ENCODE data around the gene PCDH19.

The PCDH19 gene

DNA sequence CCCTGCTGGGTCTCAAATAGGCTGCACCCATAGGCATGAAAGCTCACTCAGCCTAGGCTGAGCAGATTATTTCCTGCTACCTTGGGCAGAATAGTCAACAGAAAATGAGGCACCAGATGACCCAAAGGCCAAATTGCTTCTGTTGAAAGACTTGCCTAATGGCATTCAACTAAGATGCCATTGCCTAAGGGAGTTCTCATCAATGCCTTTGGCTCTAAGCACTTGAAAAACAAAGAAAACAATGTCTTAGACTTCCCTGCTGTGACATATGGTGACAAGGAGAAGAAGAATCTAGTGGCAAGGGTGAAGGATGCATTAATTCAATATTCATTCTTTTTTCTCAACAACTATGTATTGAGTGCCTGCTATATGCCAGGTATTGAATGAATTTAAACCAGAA, 25.7 kb upstream of the PCDH19 start:
- DNase-seq (ENCODE audit: low read depth in 2 of 2), result no peak
- no peak overlapping the region for H3K4me3 ChIP-seq (replicated peaks in 1 of 2; ENCODE audit: low read depth in 2 of 2, low read length in 2 of 2)
- TF ChIP-seq, protein P1, sequence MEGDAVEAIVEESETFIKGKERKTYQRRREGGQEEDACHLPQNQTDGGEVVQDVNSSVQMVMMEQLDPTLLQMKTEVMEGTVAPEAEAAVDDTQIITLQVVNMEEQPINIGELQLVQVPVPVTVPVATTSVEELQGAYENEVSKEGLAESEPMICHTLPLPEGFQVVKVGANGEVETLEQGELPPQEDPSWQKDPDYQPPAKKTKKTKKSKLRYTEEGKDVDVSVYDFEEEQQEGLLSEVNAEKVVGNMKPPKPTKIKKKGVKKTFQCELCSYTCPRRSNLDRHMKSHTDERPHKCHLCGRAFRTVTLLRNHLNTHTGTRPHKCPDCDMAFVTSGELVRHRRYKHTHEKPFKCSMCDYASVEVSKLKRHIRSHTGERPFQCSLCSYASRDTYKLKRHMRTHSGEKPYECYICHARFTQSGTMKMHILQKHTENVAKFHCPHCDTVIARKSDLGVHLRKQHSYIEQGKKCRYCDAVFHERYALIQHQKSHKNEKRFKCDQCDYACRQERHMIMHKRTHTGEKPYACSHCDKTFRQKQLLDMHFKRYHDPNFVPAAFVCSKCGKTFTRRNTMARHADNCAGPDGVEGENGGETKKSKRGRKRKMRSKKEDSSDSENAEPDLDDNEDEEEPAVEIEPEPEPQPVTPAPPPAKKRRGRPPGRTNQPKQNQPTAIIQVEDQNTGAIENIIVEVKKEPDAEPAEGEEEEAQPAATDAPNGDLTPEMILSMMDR (IDR thresholded peaks at IDR 0.05; ENCODE audit: low read depth, low read length), result no peak

DNA sequence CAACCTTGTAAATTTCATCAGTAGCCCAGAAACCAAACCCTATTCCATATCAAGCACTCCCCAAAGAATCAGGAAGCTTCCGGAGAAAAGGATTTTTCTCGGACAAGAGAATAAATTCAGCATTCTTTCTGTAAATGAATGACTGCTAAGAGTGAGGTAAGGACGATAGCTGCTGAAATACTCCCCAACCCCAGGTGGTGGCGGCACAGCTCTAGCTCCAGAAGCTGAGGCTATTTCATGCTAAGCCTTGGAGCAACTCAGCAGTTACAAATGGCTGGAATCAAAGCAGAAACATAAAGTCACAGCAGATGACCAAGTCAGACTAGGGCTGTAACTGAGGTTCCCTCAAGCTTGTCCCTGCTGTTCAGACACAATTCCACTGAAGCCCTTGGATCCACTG, 13.9 kb upstream of the PCDH19 start:
- peak in 1 of 2 donors; percentile 11 for DNase-seq (ENCODE audit: low read depth in 2 of 2)
- TF ChIP-seq, protein P1 (IDR thresholded peaks at IDR 0.05; ENCODE audit: low read depth, low read length), result peak; percentile 20
- H3K4me3 ChIP-seq (replicated peaks in 1 of 2; ENCODE audit: low read depth in 2 of 2, low read length in 2 of 2), result no peak overlapping the region

DNA sequence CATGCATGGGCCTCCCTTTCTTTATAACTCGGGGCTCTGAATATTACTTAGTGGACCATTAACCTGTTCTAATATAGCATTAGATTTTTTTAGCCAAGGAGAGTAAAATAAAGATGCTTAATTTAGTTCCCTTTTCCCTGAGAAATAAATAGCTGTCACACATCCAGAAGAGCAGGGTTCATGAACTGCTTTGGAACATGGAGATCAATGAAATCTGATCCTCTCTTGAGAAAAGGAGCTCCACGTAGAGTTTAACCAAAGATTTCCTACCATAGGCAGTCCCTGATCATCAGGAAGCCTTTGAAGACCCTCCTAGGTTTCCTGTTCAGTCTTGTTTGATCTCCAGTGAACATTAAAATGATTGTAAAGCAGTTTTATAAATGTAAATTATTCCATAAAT, 8.5 kb upstream of the PCDH19 start:
- no peak for DNase-seq (ENCODE audit: low read depth in 2 of 2)
- no peak overlapping the region for H3K4me3 ChIP-seq (replicated peaks in 1 of 2; ENCODE audit: low read depth in 2 of 2, low read length in 2 of 2)
- TF ChIP-seq, protein P1 (IDR thresholded peaks at IDR 0.05; ENCODE audit: low read depth, low read length), result no peak

DNA sequence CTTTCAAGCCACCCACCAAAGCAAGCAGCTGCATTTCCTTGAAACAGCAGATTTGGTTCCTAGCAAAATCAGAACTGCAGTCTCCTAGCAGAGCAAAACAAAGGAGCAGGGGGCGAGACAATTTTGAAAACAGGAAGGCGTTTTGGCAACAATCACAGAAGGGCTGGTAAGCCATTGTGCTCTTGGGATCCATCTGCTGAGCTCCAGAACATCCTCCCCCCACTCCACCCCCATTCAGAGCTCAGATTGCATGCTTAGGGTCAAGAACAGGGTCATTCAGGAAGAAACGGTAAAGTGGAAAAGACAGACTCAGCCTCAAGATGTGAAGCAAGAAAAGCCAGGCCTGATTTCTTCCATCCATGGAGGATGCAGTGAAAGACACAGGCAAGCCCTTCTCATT, 7.6 kb upstream of the PCDH19 start:
- DNase-seq (ENCODE audit: low read depth in 2 of 2), result peak; percentile 51 to 70
- TF ChIP-seq, protein P1 (IDR thresholded peaks at IDR 0.05; ENCODE audit: low read depth, low read length), result no peak
- no peak overlapping the region for H3K4me3 ChIP-seq (replicated peaks in 1 of 2; ENCODE audit: low read depth in 2 of 2, low read length in 2 of 2)

DNA sequence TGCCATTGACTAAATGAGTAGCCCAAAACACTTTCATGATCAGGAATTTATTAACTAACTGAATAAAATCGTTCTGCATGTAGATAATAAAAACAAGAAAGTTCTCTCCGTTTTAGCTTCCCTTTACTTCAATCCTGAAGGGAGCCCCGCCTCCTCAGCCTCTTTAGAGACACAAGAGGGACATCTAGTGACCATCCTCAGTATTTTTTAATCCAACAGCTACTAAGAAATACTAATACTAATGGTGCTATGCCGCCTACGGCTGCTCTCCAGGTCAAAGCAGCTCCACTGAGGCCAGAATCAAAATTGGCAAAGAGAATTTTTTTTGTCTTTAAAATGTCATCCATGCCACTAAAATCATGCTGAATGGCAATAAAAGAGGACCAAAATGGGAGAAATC, 3.2 kb upstream of the PCDH19 start:
- no peak overlapping the region for H3K4me3 ChIP-seq (replicated peaks in 1 of 2; ENCODE audit: low read depth in 2 of 2, low read length in 2 of 2)
- TF ChIP-seq, protein P1 (IDR thresholded peaks at IDR 0.05; ENCODE audit: low read depth, low read length), result peak; percentile 24
- peak; percentile 70 to 73 for DNase-seq (ENCODE audit: low read depth in 2 of 2)

DNA sequence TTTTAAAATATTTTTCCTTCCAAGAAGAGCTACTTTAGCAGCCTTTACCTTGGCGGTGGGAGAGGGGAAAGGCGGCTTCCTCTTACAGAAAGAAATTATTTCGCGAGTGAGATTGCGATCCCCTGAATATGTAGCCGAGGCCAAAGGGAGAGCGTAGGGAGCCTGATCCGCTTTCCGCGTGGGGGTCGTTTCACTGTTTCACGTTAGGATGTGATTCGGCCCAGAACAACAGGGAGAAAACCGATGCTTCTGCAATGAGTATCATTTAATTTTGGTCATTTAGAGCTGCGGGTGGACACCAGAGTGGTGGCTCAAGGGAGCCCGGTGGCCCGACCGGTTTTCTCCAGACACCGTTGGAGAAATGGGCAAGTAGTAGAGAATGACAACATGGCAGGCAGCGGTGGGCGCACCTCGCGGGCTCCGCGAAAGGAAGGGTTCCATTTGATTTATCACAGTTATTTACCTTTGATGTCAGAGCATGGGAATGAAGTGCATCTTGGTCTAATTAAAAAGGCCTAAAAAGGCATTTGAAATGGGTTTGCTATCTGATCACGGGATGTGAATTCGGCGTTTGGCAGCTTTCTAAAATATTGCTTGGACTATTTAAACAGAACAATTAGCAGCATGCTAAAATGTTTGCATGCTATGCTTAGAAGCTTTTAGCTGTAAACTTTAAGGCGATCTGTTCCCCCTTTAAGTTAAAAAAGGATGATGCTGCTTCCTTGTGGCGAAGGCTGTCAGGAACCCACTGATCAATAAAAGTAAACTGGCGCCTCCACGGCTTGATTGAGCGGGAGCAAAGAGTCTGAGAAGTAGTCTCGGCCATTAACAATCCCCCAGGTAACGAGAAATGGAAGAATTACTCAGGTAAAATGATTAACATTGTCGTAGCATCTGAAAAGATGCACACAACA, 2.0 kb upstream of the PCDH19 start:
- no peak for DNase-seq (ENCODE audit: low read depth in 2 of 2)
- H3K4me3 ChIP-seq (replicated peaks in 1 of 2; ENCODE audit: low read depth in 2 of 2, low read length in 2 of 2), result no peak overlapping the region
- TF ChIP-seq, protein P1 (IDR thresholded peaks at IDR 0.05; ENCODE audit: low read depth, low read length), result no peak
